SK-N-SH treated with all-trans-retinoic acid at 6 μM for 48 hours (cell line): Measurements from ENCODE around the gene TECPR1.

Experiments used
- BACH2 ChIP-seq: fragments of 250-450 bp; sonication (Bioruptor Pico); IDR thresholded peaks from 2 replicates; pipeline ENCODE4 v1.9.0; 2021; ENCODE audit warnings: mild to moderate bottlenecking, borderline replicate concordance
- CSDC2 ChIP-seq: fragments of 250-450 bp; sonication (Bioruptor Pico); IDR thresholded peaks from 2 replicates; pipeline ENCODE4 v1.5.0; 2020; ENCODE audit warnings: mild to moderate bottlenecking, moderate library complexity
- ESRRG ChIP-seq: fragments of 250-450 bp; sonication (Bioruptor Pico); IDR thresholded peaks from 2 replicates; pipeline ENCODE4 v1.6.1; 2021; ENCODE audit warnings: mild to moderate bottlenecking
- GLIS3 ChIP-seq: fragments of 250-450 bp; sonication (Bioruptor Pico); IDR thresholded peaks from 2 replicates; pipeline ENCODE4 v1.5.0; 2020; ENCODE audit warnings: mild to moderate bottlenecking, moderate library complexity
- OSR1 ChIP-seq: fragments of 250-450 bp; sonication (Bioruptor Pico); IDR thresholded peaks from 2 replicates; pipeline ENCODE4 v1.8.0; 2022; ENCODE audit warnings: moderate library complexity, mild to moderate bottlenecking, inconsistent platforms
- ZFP3 ChIP-seq: fragments of 250-450 bp; sonication (Bioruptor Pico); IDR thresholded peaks from 2 replicates; pipeline ENCODE4 v1.5.0; 2020; ENCODE audit warnings: mild to moderate bottlenecking, moderate library complexity
- ZFP30 ChIP-seq: fragments of 450-650 bp; formaldehyde crosslinking; IDR thresholded peaks from 2 replicates; pipeline ENCODE4 v1.5.0; 2022; ENCODE audit warnings: mild to moderate bottlenecking, moderate library complexity
- ZNF565 ChIP-seq: fragments of 450-650 bp; formaldehyde crosslinking; conservative IDR thresholded peaks from 2 replicates; pipeline ENCODE4 v1.5.0; 2020; ENCODE audit warnings: low read depth, mild to moderate bottlenecking, moderate library complexity
- ZNF70 ChIP-seq: fragments of 450-650 bp; formaldehyde crosslinking; IDR thresholded peaks from 2 replicates; pipeline ENCODE4 v1.5.0; 2020; ENCODE audit warnings: mild to moderate bottlenecking, moderate library complexity
- TF ChIP-seq, protein P1 (sequence below): fragments of 250-450 bp; sonication (Bioruptor Pico); IDR thresholded peaks from 2 replicates; pipeline ENCODE4 v1.8.0; 2020; ENCODE audit warnings: mild to moderate bottlenecking, moderate library complexity, borderline replicate concordance
- TF ChIP-seq, protein P2 (sequence below): fragments of 250-450 bp; sonication (Bioruptor Pico); IDR thresholded peaks from 2 replicates; pipeline ENCODE4 v1.5.1; 2020; ENCODE audit warnings: low read depth, mild to moderate bottlenecking, moderate library complexity

DNA sequence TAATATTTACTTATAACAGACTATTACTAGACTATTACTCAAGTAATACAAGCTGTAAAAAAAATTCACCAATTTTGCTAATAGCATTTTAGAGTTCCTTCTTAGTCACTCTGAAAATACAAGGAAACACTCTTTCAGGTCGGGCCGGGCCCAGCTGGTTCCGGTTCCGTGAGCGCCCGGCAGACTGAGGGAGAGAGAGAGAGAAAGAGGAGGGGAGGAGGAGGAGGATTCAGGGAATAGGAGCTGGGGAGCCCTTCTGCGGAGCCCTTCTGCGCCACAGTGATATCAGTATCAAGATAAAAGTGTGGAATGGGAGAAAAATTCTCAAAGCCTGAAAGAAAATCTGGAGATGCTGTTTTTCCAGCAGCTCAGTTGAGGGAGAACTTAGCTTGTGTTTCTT lies 71.3 kb downstream of the TECPR1 start:
- TF ChIP-seq OSR1: no peak
- no peak for TF ChIP-seq ZNF70 (CRISPR knock-in tag)
- no peak for TF ChIP-seq ZNF565 (CRISPR knock-in tag)
- TF ChIP-seq ZFP30 (CRISPR knock-in tag): no peak
- TF ChIP-seq, protein P1, sequence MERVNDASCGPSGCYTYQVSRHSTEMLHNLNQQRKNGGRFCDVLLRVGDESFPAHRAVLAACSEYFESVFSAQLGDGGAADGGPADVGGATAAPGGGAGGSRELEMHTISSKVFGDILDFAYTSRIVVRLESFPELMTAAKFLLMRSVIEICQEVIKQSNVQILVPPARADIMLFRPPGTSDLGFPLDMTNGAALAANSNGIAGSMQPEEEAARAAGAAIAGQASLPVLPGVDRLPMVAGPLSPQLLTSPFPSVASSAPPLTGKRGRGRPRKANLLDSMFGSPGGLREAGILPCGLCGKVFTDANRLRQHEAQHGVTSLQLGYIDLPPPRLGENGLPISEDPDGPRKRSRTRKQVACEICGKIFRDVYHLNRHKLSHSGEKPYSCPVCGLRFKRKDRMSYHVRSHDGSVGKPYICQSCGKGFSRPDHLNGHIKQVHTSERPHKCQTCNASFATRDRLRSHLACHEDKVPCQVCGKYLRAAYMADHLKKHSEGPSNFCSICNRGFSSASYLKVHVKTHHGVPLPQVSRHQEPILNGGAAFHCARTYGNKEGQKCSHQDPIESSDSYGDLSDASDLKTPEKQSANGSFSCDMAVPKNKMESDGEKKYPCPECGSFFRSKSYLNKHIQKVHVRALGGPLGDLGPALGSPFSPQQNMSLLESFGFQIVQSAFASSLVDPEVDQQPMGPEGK (CRISPR knock-in tag): no peak
- TF ChIP-seq, protein P2, sequence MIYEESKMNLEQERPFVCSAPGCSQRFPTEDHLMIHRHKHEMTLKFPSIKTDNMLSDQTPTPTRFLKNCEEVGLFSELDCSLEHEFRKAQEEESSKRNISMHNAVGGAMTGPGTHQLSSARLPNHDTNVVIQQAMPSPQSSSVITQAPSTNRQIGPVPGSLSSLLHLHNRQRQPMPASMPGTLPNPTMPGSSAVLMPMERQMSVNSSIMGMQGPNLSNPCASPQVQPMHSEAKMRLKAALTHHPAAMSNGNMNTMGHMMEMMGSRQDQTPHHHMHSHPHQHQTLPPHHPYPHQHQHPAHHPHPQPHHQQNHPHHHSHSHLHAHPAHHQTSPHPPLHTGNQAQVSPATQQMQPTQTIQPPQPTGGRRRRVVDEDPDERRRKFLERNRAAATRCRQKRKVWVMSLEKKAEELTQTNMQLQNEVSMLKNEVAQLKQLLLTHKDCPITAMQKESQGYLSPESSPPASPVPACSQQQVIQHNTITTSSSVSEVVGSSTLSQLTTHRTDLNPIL (CRISPR knock-in tag): no peak
- no peak for TF ChIP-seq ZFP3
- TF ChIP-seq ESRRG (CRISPR knock-in tag): no peak
- TF ChIP-seq GLIS3 (CRISPR knock-in tag): no peak
- no peak for TF ChIP-seq CSDC2 (CRISPR knock-in tag)
- TF ChIP-seq BACH2 (CRISPR knock-in tag): no peak
